GM18526 (cell line): ENCODE measurements around the gene MMP10.

Source experiments
- POLR2A ChIP-seq: IDR thresholded peaks from 3 replicates; pipeline ENCODE4 v1.6.1; 2011; ENCODE audit not compliant: insufficient read length; ENCODE audit errors: extremely low read depth

The MMP10 gene

DNA sequence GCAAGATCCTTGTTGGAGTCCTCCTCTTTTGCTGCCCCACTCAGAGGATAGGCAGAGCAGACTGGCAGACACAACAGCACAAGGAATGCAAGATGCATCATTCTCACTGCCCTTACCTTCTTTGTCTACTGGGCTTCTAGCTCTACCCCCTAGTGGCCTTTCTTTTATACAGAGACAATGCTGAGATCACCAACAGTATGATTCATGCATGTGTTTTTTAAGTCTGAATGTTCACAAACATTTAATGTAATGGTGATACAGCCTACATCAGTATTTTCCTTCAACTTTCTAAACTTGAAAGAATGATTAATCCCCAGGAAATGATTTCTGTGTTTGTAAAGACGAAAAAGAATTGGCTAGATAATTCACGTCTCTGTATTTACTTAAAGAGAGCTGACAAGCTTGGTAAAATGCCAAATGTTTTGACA lies at the start of gene MMP10:
Gene MMP10, minus strand, starts transcription at position 138 of the 428 bp plus-strand sequence. Its CDS starts 37 bp downstream, at position 101.
- TF ChIP-seq POLR2A: no peak

DNA sequence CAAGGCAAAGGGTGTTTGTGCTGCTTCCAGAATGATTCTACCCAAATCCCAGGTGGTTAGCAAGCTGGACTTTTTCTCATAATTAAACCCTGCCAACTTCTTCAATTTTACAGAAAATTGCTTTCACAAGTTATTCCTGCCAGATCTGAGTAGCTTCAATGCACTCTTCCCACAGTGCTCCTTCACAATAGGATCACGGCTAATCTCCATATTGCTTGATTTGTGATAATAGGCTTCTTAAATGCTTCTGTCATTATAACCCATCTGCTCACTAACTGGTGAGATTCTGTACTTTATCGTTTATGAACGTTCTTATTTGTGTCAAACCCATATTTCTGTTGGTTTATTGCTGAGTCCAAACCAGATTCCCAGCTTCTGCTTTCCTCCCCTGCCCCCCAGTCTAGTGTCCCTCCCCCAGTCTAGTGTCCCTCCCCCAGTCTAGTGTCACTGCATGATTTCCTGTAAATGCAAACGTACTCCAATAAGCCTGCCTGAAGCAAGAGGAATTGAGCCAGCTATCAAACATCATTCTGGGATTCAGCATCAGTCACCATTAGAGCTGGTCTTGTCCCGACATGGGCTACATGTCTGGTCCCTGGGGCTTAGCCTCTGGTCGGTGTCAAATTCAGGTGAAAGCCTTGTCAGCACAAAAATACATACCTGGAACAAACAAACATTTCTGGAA lies 49.0 kb upstream of the MMP10 start:
- TF ChIP-seq POLR2A: no peak

DNA sequence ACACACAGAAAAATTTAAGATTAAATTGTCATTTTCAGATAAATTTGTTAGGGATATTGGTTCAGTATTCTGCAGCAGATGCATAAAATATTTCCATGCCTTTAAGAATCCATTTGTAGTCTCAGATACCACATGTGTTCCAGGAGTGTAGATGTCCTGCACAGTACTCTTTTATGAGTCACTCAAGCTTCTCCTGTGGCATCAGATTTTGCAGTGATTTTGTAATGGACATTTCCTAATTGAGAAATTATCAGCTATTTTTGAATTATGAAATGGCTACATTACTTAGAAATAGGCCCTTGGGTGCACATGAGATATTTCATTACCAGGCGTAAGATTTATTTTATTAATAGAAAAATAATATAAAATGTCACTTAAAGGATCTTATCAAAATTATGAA lies 44.1 kb upstream of the MMP10 start:
- no peak for TF ChIP-seq POLR2A

- TF ChIP-seq POLR2A: no peak
Observed at GRCh38 chr11:102819491-102819890, 39.1 kb upstream of the MMP10 start.

DNA sequence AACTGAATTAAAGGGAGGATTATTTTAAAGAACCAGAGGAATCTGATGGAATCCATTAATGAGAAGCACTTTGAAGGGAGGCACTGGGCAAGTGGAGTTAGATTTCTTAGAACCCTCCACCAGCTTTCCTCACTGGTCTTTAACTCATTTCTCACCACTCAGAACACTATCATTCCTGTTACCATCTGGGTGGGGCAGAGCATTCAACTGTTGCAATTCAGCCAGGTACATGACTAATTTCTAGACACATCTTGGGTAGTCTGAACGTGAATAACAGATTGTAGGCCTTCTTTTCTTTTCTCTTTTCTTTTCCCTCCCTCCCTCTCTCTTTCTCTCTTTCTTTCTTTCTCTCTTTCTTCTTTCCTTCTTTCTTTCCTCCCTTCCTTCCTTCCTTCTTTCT lies 33.1 kb upstream of the MMP10 start:
- TF ChIP-seq POLR2A: no peak

DNA sequence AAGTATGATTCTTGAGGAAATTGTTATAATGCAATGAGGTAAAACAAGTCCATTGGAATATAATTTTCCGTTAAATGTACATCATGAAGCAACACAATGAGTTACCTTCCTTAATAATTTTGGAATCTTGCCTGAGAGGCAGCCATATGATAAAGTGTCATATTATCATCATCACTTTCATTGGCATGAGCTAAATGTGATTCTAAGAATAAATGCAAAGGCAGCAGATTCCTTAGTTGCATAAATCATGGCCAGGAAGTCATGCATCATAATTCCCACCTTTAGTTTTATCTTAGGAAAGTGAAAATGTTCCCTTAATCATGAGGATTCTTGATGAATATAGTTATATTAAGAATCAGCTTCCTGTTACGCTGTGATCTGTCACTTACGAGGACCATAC lies 31.8 kb upstream of the MMP10 start:
- no peak for TF ChIP-seq POLR2A

GRCh38 chr11:102810950-102811660 lies 30.7 kb upstream of the MMP10 start:
- no peak for TF ChIP-seq POLR2A

DNA sequence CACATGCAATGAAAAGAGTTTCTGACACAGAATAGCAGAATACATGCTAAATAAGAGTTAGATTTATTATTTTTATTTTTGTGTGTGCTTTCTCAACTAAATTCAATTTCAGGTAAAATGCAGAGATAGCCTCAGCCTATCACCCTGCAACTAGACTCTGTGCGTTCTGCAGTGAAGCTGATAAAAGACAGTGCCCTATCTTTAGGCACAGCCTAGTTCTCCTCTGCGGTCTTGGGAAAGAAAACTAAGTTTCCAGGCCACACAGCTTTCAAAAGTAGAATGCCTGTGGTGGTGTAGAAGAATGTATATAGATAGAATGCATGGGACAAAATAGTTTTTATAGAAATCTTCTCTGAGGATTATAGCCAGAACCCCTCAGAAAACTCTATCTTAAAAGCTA lies 29.5 kb upstream of the MMP10 start:
- no peak for TF ChIP-seq POLR2A

DNA sequence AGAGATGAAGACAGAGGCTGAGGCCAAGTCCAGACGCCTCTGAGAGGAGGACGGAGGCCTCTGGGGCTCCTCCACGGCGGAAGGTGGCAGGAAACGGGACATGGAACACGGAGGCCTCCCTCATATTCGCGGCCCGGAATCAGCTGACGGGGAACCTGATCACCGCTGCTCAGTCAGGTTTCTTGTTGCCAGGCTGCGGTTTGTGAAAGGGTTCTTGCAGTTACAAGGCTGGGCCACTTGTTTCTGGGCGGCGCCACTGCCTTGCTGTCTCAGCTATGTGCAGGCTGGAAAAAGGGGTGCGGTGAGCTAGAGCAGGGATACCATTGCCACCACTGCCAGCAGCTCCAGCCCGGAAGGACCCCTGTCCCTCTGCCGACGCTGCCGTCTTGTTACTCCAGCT lies 27.5 kb upstream of the MMP10 start:
- TF ChIP-seq POLR2A: no peak

DNA sequence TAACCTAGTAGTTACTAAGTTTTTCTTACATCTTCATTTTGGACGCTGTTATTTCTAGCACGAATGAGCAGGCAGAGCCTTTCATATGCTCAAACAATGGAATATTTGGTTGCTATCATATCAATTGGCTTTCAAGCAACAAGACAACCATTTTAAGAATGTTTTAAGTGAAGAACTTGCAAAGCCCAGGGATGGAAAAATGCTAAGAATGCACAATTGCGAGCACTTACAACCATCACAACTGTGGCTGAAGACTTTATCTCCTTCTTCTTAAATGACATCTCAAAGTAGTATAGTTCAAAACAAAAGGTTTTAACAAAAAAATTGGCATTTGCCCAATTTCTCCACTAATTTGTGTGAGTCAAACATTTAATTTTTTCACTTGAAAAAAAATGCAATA lies 25.9 kb upstream of the MMP10 start:
- TF ChIP-seq POLR2A: no peak

- no peak for TF ChIP-seq POLR2A
Observed at GRCh38 chr11:102802341-102802740, 21.9 kb upstream of the MMP10 start.

- TF ChIP-seq POLR2A: no peak
Observed at GRCh38 chr11:102800767-102801166, 20.3 kb upstream of the MMP10 start.

GRCh38 chr11:102799681-102800340 lies 19.4 kb upstream of the MMP10 start:
- TF ChIP-seq POLR2A: no peak

- TF ChIP-seq POLR2A: no peak
Observed at GRCh38 chr11:102798012-102798746, 17.8 kb upstream of the MMP10 start, which contains the start of gene MMP1. TSS of gene MMP1 (minus strand) at chr11:102798160. CDS start at chr11:102798092, 68 bp downstream.

DNA sequence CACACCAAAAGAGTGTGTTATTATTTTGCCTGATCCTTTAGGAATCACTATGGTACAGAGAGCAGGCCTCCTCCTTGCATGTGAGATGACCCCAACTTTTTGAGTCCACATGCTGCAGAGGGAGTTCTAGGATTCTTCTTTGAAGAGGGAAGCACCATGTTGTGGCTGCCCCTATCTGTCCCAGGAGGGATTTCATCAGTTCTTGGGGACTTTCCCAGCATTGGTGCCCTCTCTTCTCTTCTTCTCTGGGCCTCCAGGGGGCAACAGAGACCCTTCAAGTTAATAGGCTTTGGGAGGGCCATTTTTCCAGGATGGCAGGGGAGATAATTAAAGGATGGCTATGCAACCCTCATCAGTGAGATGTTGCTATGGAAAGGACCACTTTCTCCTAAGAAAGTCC lies 14.0 kb upstream of the MMP10 start:
- no peak for TF ChIP-seq POLR2A
